Kidney (tissue), 14 donors: ENCODE results near the gene ADCYAP1R1. TPM values are rescaled to one million over a fixed set of nuclear protein-coding genes. Genes with fewer than 3 reads are reported as not detected.

ENCODE experiments used
- DNase-seq, 5 donors: peaks; one replicate each; pipeline ENCODE4 v3.0.0-alpha.2; 2013 to 2020
- FAIRE-seq: peaks from 2 replicates; lab custom pipeline; 2012; peaks lifted over from hg19 to GRCh38; lab: Jason Lieb, UNC
- H3K27ac ChIP-seq, 2 donors: one replicate each; pipeline ENCODE4 v1.7.0; 2013; ENCODE audit warnings: low read depth in 2 of 2, low read length in 2 of 2, inconsistent platforms in 1 of 2
- H3K27me3 ChIP-seq: one replicate; pipeline ENCODE4 v1.7.1; 2013; ENCODE audit warnings: low read length, inconsistent platforms; ENCODE audit not compliant: control insufficient read depth, insufficient read depth
- H3K36me3 ChIP-seq, 3 donors: one replicate each; pipeline versions ENCODE4 v1.7.0 to v1.7.1; 2013; ENCODE audit warnings: low read length in 3 of 3, control low read depth in 1 of 3, inconsistent platforms in 1 of 3; ENCODE audit not compliant: insufficient read depth in 3 of 3, control insufficient read depth in 2 of 3
- H3K4me1 ChIP-seq, 3 donors: one replicate each; pipeline versions ENCODE4 v1.7.0 to v1.7.1; 2013; ENCODE audit warnings: low read length in 3 of 3, inconsistent platforms in 1 of 3, low read depth in 1 of 3; ENCODE audit not compliant: control insufficient read depth in 2 of 3, insufficient read depth in 2 of 3
- H3K4me3 ChIP-seq, 3 donors: one replicate each; pipeline versions ENCODE4 v1.7.0 to v1.8.1; 2013; ENCODE audit warnings: low read length in 3 of 3, control low read depth in 1 of 3, inconsistent platforms in 1 of 3
- H3K9ac ChIP-seq, 3 donors: one replicate each; pipeline versions ENCODE4 v1.7.0 to v1.7.1; 2013; ENCODE audit warnings: low read length in 3 of 3, control low read depth in 1 of 3, inconsistent platforms in 1 of 3
- H3K9me3 ChIP-seq, 3 donors: one replicate each; pipeline versions ENCODE4 v1.7.0 to v1.7.1; 2013; ENCODE audit warnings: low read length in 3 of 3, control low read depth in 1 of 3, inconsistent platforms in 1 of 3; ENCODE audit not compliant: control insufficient read depth in 2 of 3, insufficient read depth in 1 of 3
- CTCF ChIP-seq: IDR thresholded peaks from 3 replicates; pipeline ENCODE4 v1.5.1; 2012; ENCODE audit warnings: mild to moderate bottlenecking, moderate library complexity, borderline replicate concordance; ENCODE audit not compliant: insufficient read depth; ENCODE audit errors: extremely low read depth
- intact Hi-C: fragments of 100-400 bp; cut with DNase I; formaldehyde crosslinking; loops from one replicate; pipeline ENCODE4 v1.11.1; 2022
- polyA plus RNA-seq: library from polyadenylated mRNA; stranded (reverse); fragments of 350-450 nt; fragmentation: Illumina TruSeq; extraction: RNeasy Lipid Tissue Mini Kit (QIAGEN cat#74804); gene quantifications from one replicate; pipeline ENCODE4 v1.2.3, GENCODE V29; 2014; ENCODE audit warnings: low read depth, low replicate concordance; ENCODE audit not compliant: insufficient read depth
- total RNA-seq: library from RNA; stranded (reverse); fragmentation: NEBNext Ultra II Directional; extraction: Animal tissue kit (Norgen Biotek cat#: 25700); gene quantifications from one replicate; pipeline ENCODE4 v1.2.1, GENCODE V29; 2021
- donor health status: control.
- donor health status: control.
- donor health status: control.
- donor health status: control.
- donor health status: control.
- donor health status: DM: yes; HTN: yes; CAD: no.
- donor health status: Normal renal cell carcinoma (clear cell type).

ADCYAP1R1 gene
- total and polyA plus RNA-seq, 2 donors from 2014 or later: not detected

- peak in 1 of 5 donors; percentile 7 for DNase-seq
- H3K27ac ChIP-seq: no peak overlapping the region
- FAIRE-seq: no peak
- no peaks in the 10 kb centered on the region for H3K4me1 ChIP-seq
- H3K9me3 ChIP-seq: peaks cover 0 to 2% (median 0%) of the 10 kb centered on the region in 3 donors
- no peaks in the 10 kb centered on the region for H3K27me3 ChIP-seq
- no peak overlapping the region for H3K9ac ChIP-seq
- intact Hi-C loops: no loop called here
- H3K4me3 ChIP-seq: no peak overlapping the region
- no peak for TF ChIP-seq CTCF
- peaks cover 0 to 4% (median 0%) of the 10 kb centered on the region in 3 donors for H3K36me3 ChIP-seq
Measured at GRCh38 chr7:31080763-31081162, 28.7 kb downstream of the ADCYAP1R1 start.

- Histone ChIP-seq H3K9me3 (peaks cover 0 to 2% (median 0%) of the 10 kb centered on the region in 3 donors), H3K27ac (no peak overlapping the region), H3K36me3 (peaks cover 0 to 4% (median 0%) of the 10 kb centered on the region in 3 donors), H3K4me1 (no peaks in the 10 kb centered on the region), H3K27me3 (no peaks in the 10 kb centered on the region), H3K4me3 (no peak overlapping the region), H3K9ac (no peak overlapping the region)
- DNase-seq: peak in 1 of 5 donors; percentile 20
- FAIRE-seq: no peak
- intact Hi-C loops: no loop called here
- no peak for TF ChIP-seq CTCF
Measured at GRCh38 chr7:31082017-31082416, 29.9 kb downstream of the ADCYAP1R1 start.

- no peak for TF ChIP-seq CTCF
- Histone ChIP-seq H3K27me3 (no peaks in the 10 kb centered on the region), H3K36me3 (peaks cover 0 to 2% (median 0%) of the 10 kb centered on the region in 3 donors), H3K4me3 (no peak overlapping the region), H3K27ac (no peak overlapping the region), H3K9me3 (peaks cover 0 to 2% (median 0%) of the 10 kb centered on the region in 3 donors), H3K4me1 (no peaks in the 10 kb centered on the region), H3K9ac (no peak overlapping the region)
- FAIRE-seq: no peak
- peak in 2 of 5 donors; percentile 40 to 69 for DNase-seq
- intact Hi-C loops: no loop called here
Measured at GRCh38 chr7:31082447-31082846, 30.3 kb downstream of the ADCYAP1R1 start.
